HG03139 (cell line): ENCODE data around the gene EPHA10.
"Not testable (repeated sequence)": the region's sequence is repeated elsewhere in the genome, so short reads cannot be mapped to it uniquely, and the experiment has no call there.

Experiments used
- ATAC-seq: cut with Tn5 transposase; IDR thresholded peaks from one replicate; pipeline ENCODE4 v1.9.1; 2021; ENCODE audit not compliant: unreplicated experiment

Gene EPHA10

GRCh38 chr1:37771440-37771839, 6.5 kb upstream of the EPHA10 start:
- ATAC-seq: not testable (repeated sequence)

- no peak for ATAC-seq
Observed at GRCh38 chr1:37767488-37767887, 2.6 kb upstream of the EPHA10 start.

- ATAC-seq: no peak
Observed at GRCh38 chr1:37765916-37766664, 1.2 kb upstream of the EPHA10 start.

- no peak for ATAC-seq
Observed at GRCh38 chr1:37764414-37764825, 500 bp downstream of the EPHA10 start.

- ATAC-seq: no peak
Observed at GRCh38 chr1:37763791-37764413, 1.0 kb downstream of the EPHA10 start.

GRCh38 chr1:37762516-37762915, 2.4 kb downstream of the EPHA10 start:
- no peak for ATAC-seq

GRCh38 chr1:37761416-37762095, 3.4 kb downstream of the EPHA10 start:
- no peak for ATAC-seq

GRCh38 chr1:37759451-37759850, 5.5 kb downstream of the EPHA10 start:
- no peak for ATAC-seq

GRCh38 chr1:37755951-37756560, 8.9 kb downstream of the EPHA10 start:
- no peak for ATAC-seq

- no peak for ATAC-seq
Observed at GRCh38 chr1:37755290-37755689, 9.6 kb downstream of the EPHA10 start.

GRCh38 chr1:37753473-37754321, 11.2 kb downstream of the EPHA10 start:
- ATAC-seq: no peak

- ATAC-seq: no peak
Observed at GRCh38 chr1:37752583-37753471, 12.1 kb downstream of the EPHA10 start.

- no peak for ATAC-seq
Observed at GRCh38 chr1:37752213-37752582, 12.7 kb downstream of the EPHA10 start.

- ATAC-seq: no peak
Observed at GRCh38 chr1:37748565-37748964, 16.4 kb downstream of the EPHA10 start.

GRCh38 chr1:37746806-37747205, 18.1 kb downstream of the EPHA10 start:
- ATAC-seq: no peak

- no peak for ATAC-seq
Observed at GRCh38 chr1:37741662-37742061, 23.3 kb downstream of the EPHA10 start.

GRCh38 chr1:37741130-37741529, 23.8 kb downstream of the EPHA10 start:
- ATAC-seq: no peak

GRCh38 chr1:37739222-37739621, 25.7 kb downstream of the EPHA10 start:
- ATAC-seq: no peak

GRCh38 chr1:37738619-37739018, 26.3 kb downstream of the EPHA10 start:
- not testable (repeated sequence) for ATAC-seq

GRCh38 chr1:37737975-37738374, 26.9 kb downstream of the EPHA10 start:
- ATAC-seq: not testable (repeated sequence)
